Upper lobe of left lung (tissue), 6 donors: ENCODE data around the gene SVBP. TPM values are rescaled to one million over a fixed set of nuclear protein-coding genes. Genes with fewer than 3 reads are reported as not detected.

Source experiments
- ATAC-seq, 2 donors: fragments of 200-7000 bp; cut with Tn5 transposase; one replicate each; pipeline ENCODE4 v1.9.1; 2022; ENCODE audit warnings: mild to moderate bottlenecking in 2 of 2, moderate library complexity in 2 of 2; ENCODE audit not compliant: low FRiP score in 2 of 2
- DNase-seq, 2 donors: peaks; one replicate each; pipeline ENCODE4 v3.0.0-alpha.2; 2019 to 2020
- H3K27ac ChIP-seq, 4 donors: fragments of 200-600 bp; sonication (generic); one replicate each; pipeline ENCODE4 v1.5.1; 2016 to 2019
- H3K27me3 ChIP-seq, 4 donors: fragments of 200-600 bp; sonication (generic); one replicate each; pipeline ENCODE4 v1.5.1; 2017 to 2019
- H3K36me3 ChIP-seq, 4 donors: fragments of 200-600 bp; sonication (generic); one replicate each; pipeline ENCODE4 v1.5.1; 2016 to 2019
- H3K4me1 ChIP-seq, 4 donors: fragments of 200-600 bp; sonication (generic); one replicate each; pipeline ENCODE4 v1.5.1; 2018 to 2019
- H3K4me3 ChIP-seq, 4 donors: fragments of 200-600 bp; sonication (generic); one replicate each; pipeline ENCODE4 v1.5.1; 2017 to 2019; ENCODE audit warnings: mild to moderate bottlenecking in 2 of 4, moderate library complexity in 1 of 4
- H3K9me3 ChIP-seq, 4 donors: fragments of 200-600 bp; sonication (generic); one replicate each; pipeline ENCODE4 v1.5.1; 2018 to 2019
- CTCF ChIP-seq, 6 experiments: fragments of 450-650 bp in 4 of 6; fragments of 200-600 bp in 2 of 6; sonication (generic) in 2 of 6; IDR thresholded peaks; one replicate each; pipeline ENCODE4 v1.5.1; 2016 to 2019; ENCODE audit warnings: antibody characterized with exemption in 6 of 6
- EP300 ChIP-seq, 4 donors: sonication (generic); formaldehyde crosslinking; IDR thresholded peaks; one replicate each; pipeline ENCODE4 v1.5.1; 2017; ENCODE audit warnings: antibody characterized with exemption in 4 of 4, control low read depth in 2 of 4
- POLR2A ChIP-seq, 4 donors: fragments of 450-650 bp; IDR thresholded peaks; one replicate each; pipeline ENCODE4 v1.5.1; 2016 to 2017; ENCODE audit warnings: antibody characterized with exemption in 4 of 4, mild to moderate bottlenecking in 2 of 4
- POLR2AphosphoS5 ChIP-seq, 2 donors: sonication (generic); formaldehyde crosslinking; IDR thresholded peaks; one replicate each; pipeline ENCODE4 v1.5.1; 2017; ENCODE audit warnings: antibody characterized with exemption in 2 of 2
- WGBS, 2 donors: methylation state at CpG; one replicate each; pipeline ENCODE4 v1.1.5; 2017 to 2018; 5-methylcytosine and 5-hydroxymethylcytosine counted together
- total RNA-seq, 6 donors: library from RNA; depleted of rRNA in 4 of 6; stranded (reverse); fragments of >200 nt in 4 of 6; gene quantifications; one replicate each; pipeline versions ENCODE4 v1.1.0 to v1.2.1, GENCODE V29; 2016 to 2021
- donor health status: DM: no; HTN: no; CAD: no; lungs with moderate emphysema.
- donor health status: DM: no; HTN: yes; CAD: no; lungs with severe emphysema.

SVBP gene
- total RNA-seq, 6 donors from 2014 or later, result 5.9 to 32.5 (median 15.4) TPM

GRCh38 chr1:42825036-42825851 lies 8.0 kb upstream of the SVBP start:
- ATAC-seq, result no peak
- DNase-seq, result no peak
- TF ChIP-seq POLR2AphosphoS5 (IDR thresholded peaks at IDR 0.05), result no peak
- no peak for TF ChIP-seq EP300 (IDR thresholded peaks at IDR 0.05)
- no peak for TF ChIP-seq POLR2A (IDR thresholded peaks at IDR 0.05)
- TF ChIP-seq CTCF (IDR thresholded peaks at IDR 0.05), result no peak
- H3K27ac ChIP-seq, result no peak overlapping the region
- H3K4me3 ChIP-seq, result no peak overlapping the region
- H3K36me3 ChIP-seq, result peaks cover 0 to 6% (median 5%) of the 10 kb centered on the region in 4 donors
- H3K9me3 ChIP-seq, result no peaks in the 10 kb centered on the region
- 82 to 90% methylated on average over 10 of the region's 10 CpGs for WGBS, 2 donors
- H3K27me3 ChIP-seq, result no peaks in the 10 kb centered on the region
- peaks cover 4 to 12% (median 7%) of the 10 kb centered on the region in 4 donors for H3K4me1 ChIP-seq

- Histone ChIP-seq H3K4me1 (peaks cover 4 to 12% (median 7%) of the 10 kb centered on the region in 4 donors), H3K27ac (no peak overlapping the region), H3K4me3 (no peak overlapping the region), H3K9me3 (no peaks in the 10 kb centered on the region), H3K36me3 (peaks cover 0 to 4% (median 1%) of the 10 kb centered on the region in 4 donors), H3K27me3 (no peaks in the 10 kb centered on the region)
- DNase-seq (no peak), ATAC-seq (no peak)
- TF ChIP-seq POLR2A (IDR thresholded peaks at IDR 0.05) (no peak), EP300 (IDR thresholded peaks at IDR 0.05) (no peak), POLR2AphosphoS5 (IDR thresholded peaks at IDR 0.05) (no peak), CTCF (IDR thresholded peaks at IDR 0.05) (no peak)
- WGBS, 2 donors, result 92 to 95% methylated on average over 4 of the region's 4 CpGs
Observed at GRCh38 chr1:42824481-42825035, 7.4 kb upstream of the SVBP start.

GRCh38 chr1:42822800-42823392 lies 5.7 kb upstream of the SVBP start:
- DNase-seq, result no peak
- H3K27ac ChIP-seq, result no peak overlapping the region
- no peak overlapping the region for H3K4me3 ChIP-seq
- no peak for ATAC-seq
- H3K4me1 ChIP-seq, result peaks cover 10 to 15% (median 11%) of the 10 kb centered on the region in 4 donors
- 65 to 68% methylated on average over 2 of the region's 2 CpGs for WGBS, 2 donors
- H3K9me3 ChIP-seq, result no peaks in the 10 kb centered on the region
- H3K36me3 ChIP-seq, result no peaks in the 10 kb centered on the region
- TF ChIP-seq EP300 (IDR thresholded peaks at IDR 0.05) (no peak), POLR2A (IDR thresholded peaks at IDR 0.05) (no peak), POLR2AphosphoS5 (IDR thresholded peaks at IDR 0.05) (no peak), CTCF (IDR thresholded peaks at IDR 0.05) (no peak)
- no peaks in the 10 kb centered on the region for H3K27me3 ChIP-seq

- DNase-seq, result no peak
- Histone ChIP-seq H3K9me3 (no peaks in the 10 kb centered on the region), H3K36me3 (no peaks in the 10 kb centered on the region), H3K27me3 (no peaks in the 10 kb centered on the region), H3K4me3 (no peak overlapping the region), H3K4me1 (peaks cover 14 to 21% (median 17%) of the 10 kb centered on the region in 4 donors), H3K27ac (no peak overlapping the region)
- 100% methylated on average over 2 of the region's 2 CpGs for WGBS, 2 donors
- ATAC-seq, result no peak
- TF ChIP-seq POLR2AphosphoS5 (IDR thresholded peaks at IDR 0.05), result no peak
- TF ChIP-seq POLR2A (IDR thresholded peaks at IDR 0.05), result no peak
- TF ChIP-seq CTCF (IDR thresholded peaks at IDR 0.05), result no peak
- TF ChIP-seq EP300 (IDR thresholded peaks at IDR 0.05), result no peak
Observed at GRCh38 chr1:42821690-42822089, 4.5 kb upstream of the SVBP start.
